Measurements from ENCODE around the gene PLEKHG3.

DNA sequence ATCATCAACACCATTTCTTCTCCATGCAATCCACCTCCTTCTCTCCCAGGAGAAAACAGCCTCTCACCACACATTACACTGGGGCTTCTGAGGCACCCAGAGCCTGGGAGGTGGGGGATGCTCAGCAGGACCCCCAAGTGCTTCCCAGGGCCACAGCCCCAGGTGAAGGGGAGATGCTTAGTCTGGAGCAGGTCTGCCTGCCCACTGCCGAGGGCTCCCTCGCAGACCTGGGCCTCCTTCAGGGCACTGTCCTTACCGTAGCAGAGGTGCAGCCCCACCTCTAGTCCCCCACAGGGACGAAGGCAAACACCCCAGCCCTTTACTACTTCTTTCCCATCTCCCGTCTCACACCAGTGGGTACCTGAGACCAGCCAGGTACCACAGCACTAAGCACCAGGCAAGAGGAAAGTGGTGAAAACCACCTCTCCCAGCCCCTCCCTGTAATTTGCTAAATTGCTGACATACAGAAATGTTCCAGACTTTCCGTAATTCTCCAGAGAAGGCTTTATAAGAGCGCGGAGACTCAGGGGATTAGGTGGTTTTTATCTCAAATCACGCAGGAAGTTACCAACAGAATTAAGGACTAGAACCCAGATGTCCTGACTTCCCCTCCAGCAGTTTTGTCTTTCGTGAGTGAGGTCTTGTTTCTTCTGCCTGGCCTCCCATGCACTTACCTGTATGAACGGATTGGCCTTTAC is 59.0 kb downstream of the PLEKHG3 start:
- TF ChIP-seq, protein P1, sequence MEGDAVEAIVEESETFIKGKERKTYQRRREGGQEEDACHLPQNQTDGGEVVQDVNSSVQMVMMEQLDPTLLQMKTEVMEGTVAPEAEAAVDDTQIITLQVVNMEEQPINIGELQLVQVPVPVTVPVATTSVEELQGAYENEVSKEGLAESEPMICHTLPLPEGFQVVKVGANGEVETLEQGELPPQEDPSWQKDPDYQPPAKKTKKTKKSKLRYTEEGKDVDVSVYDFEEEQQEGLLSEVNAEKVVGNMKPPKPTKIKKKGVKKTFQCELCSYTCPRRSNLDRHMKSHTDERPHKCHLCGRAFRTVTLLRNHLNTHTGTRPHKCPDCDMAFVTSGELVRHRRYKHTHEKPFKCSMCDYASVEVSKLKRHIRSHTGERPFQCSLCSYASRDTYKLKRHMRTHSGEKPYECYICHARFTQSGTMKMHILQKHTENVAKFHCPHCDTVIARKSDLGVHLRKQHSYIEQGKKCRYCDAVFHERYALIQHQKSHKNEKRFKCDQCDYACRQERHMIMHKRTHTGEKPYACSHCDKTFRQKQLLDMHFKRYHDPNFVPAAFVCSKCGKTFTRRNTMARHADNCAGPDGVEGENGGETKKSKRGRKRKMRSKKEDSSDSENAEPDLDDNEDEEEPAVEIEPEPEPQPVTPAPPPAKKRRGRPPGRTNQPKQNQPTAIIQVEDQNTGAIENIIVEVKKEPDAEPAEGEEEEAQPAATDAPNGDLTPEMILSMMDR (IDR thresholded peaks at IDR 0.05; ENCODE audit: low read length) = no peak
- TF ChIP-seq EZH2 (optimal IDR thresholded peaks at IDR 0.05; ENCODE audit: low read depth, low read length) = no peak

Measured in MM.1S (cell line).